ENCODE data around the gene BCAS1. TPM values are rescaled to one million over a fixed set of nuclear protein-coding genes. Genes with fewer than 3 reads are reported as not detected.

BCAS1 gene
- total RNA-seq, 1 donor from 2014 or later = not detected

- Mint-ChIP-seq H3K36me3 (ENCODE audit: low read depth) (no peaks in the 10 kb centered on the region), H3K4me1 (ENCODE audit: low read depth) (no peaks in the 10 kb centered on the region), H3K27ac (ENCODE audit: unreplicated experiment) (no peak overlapping the region), H3K27me3 (ENCODE audit: low read depth) (peaks cover 2% of the 10 kb centered on the region), H3K4me3 (ENCODE audit: unreplicated experiment) (no peak overlapping the region), H3K9me3 (ENCODE audit: low read depth) (no peaks in the 10 kb centered on the region)
- DNase-seq (ENCODE audit: low spot score) = no peak
- TF ChIP-seq, protein P1, sequence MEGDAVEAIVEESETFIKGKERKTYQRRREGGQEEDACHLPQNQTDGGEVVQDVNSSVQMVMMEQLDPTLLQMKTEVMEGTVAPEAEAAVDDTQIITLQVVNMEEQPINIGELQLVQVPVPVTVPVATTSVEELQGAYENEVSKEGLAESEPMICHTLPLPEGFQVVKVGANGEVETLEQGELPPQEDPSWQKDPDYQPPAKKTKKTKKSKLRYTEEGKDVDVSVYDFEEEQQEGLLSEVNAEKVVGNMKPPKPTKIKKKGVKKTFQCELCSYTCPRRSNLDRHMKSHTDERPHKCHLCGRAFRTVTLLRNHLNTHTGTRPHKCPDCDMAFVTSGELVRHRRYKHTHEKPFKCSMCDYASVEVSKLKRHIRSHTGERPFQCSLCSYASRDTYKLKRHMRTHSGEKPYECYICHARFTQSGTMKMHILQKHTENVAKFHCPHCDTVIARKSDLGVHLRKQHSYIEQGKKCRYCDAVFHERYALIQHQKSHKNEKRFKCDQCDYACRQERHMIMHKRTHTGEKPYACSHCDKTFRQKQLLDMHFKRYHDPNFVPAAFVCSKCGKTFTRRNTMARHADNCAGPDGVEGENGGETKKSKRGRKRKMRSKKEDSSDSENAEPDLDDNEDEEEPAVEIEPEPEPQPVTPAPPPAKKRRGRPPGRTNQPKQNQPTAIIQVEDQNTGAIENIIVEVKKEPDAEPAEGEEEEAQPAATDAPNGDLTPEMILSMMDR (IDR thresholded peaks at IDR 0.05) = no peak
These were observed 102.9 kb downstream of the BCAS1 start for GRCh38 chr20:53967527-53967926.

DNA sequence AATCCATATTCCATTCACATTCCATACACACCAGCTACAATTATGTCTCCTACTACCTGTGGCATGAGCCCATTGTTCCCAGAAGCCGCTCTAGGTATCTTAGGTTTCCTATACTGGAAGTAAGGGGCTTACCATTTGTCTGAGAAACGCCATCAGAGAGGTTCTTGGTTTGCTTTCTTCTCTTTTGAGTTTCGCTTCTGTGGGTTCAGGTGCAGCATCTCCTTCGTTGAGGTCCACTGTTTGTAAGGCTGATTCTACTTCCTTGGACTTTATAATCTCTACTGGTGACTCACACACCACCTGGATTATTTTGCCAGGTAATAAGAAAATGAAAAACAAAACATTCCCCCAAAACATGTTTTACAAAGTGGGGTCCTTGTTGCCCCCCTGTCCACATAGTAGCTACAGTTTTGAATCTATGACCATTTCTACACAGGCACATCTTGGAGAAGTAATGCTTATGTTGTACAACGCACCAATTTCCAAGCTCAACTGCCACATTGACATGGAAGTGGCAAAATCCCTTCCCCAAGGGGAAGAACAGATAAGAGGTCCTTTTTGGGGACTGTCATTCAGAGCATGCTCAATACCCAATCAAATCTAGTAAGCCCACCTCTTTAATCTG is 103.5 kb downstream of the BCAS1 start:
- no peaks in the 10 kb centered on the region for H3K4me1 Mint-ChIP-seq (ENCODE audit: low read depth)
- H3K27ac Mint-ChIP-seq (ENCODE audit: unreplicated experiment) = no peak overlapping the region
- no peaks in the 10 kb centered on the region for H3K9me3 Mint-ChIP-seq (ENCODE audit: low read depth)
- no peak overlapping the region for H3K4me3 Mint-ChIP-seq (ENCODE audit: unreplicated experiment)
- DNase-seq (ENCODE audit: low spot score) = no peak
- TF ChIP-seq, protein P1 (IDR thresholded peaks at IDR 0.05) = no peak
- H3K36me3 Mint-ChIP-seq (ENCODE audit: low read depth) = no peaks in the 10 kb centered on the region
- peaks cover 2% of the 10 kb centered on the region for H3K27me3 Mint-ChIP-seq (ENCODE audit: low read depth)

- no peak overlapping the region for H3K27ac Mint-ChIP-seq (ENCODE audit: unreplicated experiment)
- no peak for DNase-seq (ENCODE audit: low spot score)
- H3K36me3 Mint-ChIP-seq (ENCODE audit: low read depth) = no peaks in the 10 kb centered on the region
- H3K27me3 Mint-ChIP-seq (ENCODE audit: low read depth) = peaks cover 3% of the 10 kb centered on the region
- TF ChIP-seq, protein P1 (IDR thresholded peaks at IDR 0.05) = no peak
- no peaks in the 10 kb centered on the region for H3K9me3 Mint-ChIP-seq (ENCODE audit: low read depth)
- H3K4me3 Mint-ChIP-seq (ENCODE audit: unreplicated experiment) = no peak overlapping the region
- H3K4me1 Mint-ChIP-seq (ENCODE audit: low read depth) = peaks cover 20% of the 10 kb centered on the region
These were observed 105.7 kb downstream of the BCAS1 start for GRCh38 chr20:53964501-53965253.

DNA sequence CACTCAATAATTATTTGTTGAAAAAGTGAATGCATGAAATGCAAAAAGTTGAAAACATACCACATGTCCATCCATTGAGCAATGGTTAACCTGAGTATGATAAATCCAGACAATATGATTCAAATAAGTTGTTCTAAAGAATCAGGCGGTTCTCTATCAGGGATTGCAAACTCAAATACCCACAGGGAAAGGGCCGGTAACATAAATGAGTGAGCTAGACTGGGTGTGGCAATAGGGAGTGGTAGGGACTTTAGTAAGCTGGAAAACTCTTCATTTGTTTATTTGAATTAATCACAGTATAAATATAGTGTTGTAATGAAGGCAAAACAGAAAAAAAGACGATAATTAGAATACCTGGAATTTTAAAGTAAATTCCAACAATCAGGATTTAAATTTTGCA is 106.3 kb downstream of the BCAS1 start:
- DNase-seq (ENCODE audit: low spot score) = no peak
- Mint-ChIP-seq H3K4me1 (ENCODE audit: low read depth) (peaks cover 22% of the 10 kb centered on the region), H3K27me3 (ENCODE audit: low read depth) (peaks cover 3% of the 10 kb centered on the region), H3K36me3 (ENCODE audit: low read depth) (no peaks in the 10 kb centered on the region), H3K4me3 (ENCODE audit: unreplicated experiment) (no peak overlapping the region), H3K9me3 (ENCODE audit: low read depth) (no peaks in the 10 kb centered on the region), H3K27ac (ENCODE audit: unreplicated experiment) (no peak overlapping the region)
- TF ChIP-seq, protein P1 (IDR thresholded peaks at IDR 0.05) = no peak

DNA sequence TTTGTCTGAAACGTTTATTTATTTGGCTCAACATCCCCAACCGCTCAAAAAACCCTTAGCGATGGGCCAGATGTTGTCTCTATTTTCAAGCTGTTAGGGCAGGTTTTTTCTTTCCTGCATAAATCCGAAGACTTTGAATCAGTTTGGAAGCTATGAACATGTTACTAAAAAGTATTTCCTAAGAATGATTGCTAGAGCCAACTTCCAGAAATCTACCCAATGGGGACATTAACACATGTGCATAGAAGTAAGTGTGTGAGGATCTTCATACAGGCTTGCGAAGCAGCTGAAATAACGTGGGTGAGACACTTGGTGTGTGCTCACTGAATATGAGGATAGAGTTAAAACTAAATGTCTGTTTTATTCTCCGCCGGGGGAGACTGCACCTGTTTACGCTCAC is 106.8 kb downstream of the BCAS1 start:
- no peak for DNase-seq (ENCODE audit: low spot score)
- no peaks in the 10 kb centered on the region for H3K36me3 Mint-ChIP-seq (ENCODE audit: low read depth)
- H3K27ac Mint-ChIP-seq (ENCODE audit: unreplicated experiment) = no peak overlapping the region
- H3K4me1 Mint-ChIP-seq (ENCODE audit: low read depth) = peaks cover 22% of the 10 kb centered on the region
- TF ChIP-seq, protein P1 (IDR thresholded peaks at IDR 0.05) = no peak
- H3K27me3 Mint-ChIP-seq (ENCODE audit: low read depth) = peaks cover 3% of the 10 kb centered on the region
- H3K4me3 Mint-ChIP-seq (ENCODE audit: unreplicated experiment) = no peak overlapping the region
- H3K9me3 Mint-ChIP-seq (ENCODE audit: low read depth) = no peaks in the 10 kb centered on the region
